ENCODE results near the gene ABLIM2. TPM values are rescaled to one million over a fixed set of nuclear protein-coding genes. Genes with fewer than 3 reads are reported as not detected.

ABLIM2 gene
- total RNA-seq, 1 experiment from 2014 or later: 6.1 TPM

GRCh38 chr4:8071766-8072165 lies 86.8 kb downstream of the ABLIM2 start:
- CTCF ChIA-PET: no interaction called here

GRCh38 chr4:8070736-8071718 lies 87.6 kb downstream of the ABLIM2 start:
- H2AFZ ChIP-seq (ENCODE audit: low read depth, low read length, poor library complexity, severe bottlenecking): no peak overlapping the region
- no peak overlapping the region for H3K4me2 ChIP-seq (ENCODE audit: low read length)
- H3K27ac ChIP-seq (ENCODE audit: low read depth, low read length): no peak overlapping the region
- H3K4me1 ChIP-seq (ENCODE audit: control insufficient read depth in 1 of 2, insufficient read depth in 2 of 2, low read length in 2 of 2): no peaks in the 10 kb centered on the region
- H3K4me3 ChIP-seq (replicated peaks in 1 of 2; ENCODE audit: low read depth in 1 of 2, low read length in 2 of 2): no peak overlapping the region
- H3K79me2 ChIP-seq (ENCODE audit: insufficient read depth, low read length): no peaks in the 10 kb centered on the region
- no peaks in the 10 kb centered on the region for H3K9me3 ChIP-seq (ENCODE audit: control insufficient read depth in 1 of 2, insufficient read depth in 1 of 2, low read depth in 1 of 2, low read length in 2 of 2)
- no peaks in the 10 kb centered on the region for H3K36me3 ChIP-seq (ENCODE audit: control insufficient read depth in 1 of 2, insufficient read depth in 2 of 2, low read length in 2 of 2)
- ChIA-PET CTCF (no interaction called here), RAD21 (ENCODE audit: low non-redundant PET in 1 of 2, low total read pairs in 2 of 2, uncharacterized antibody in 2 of 2, unreplicated experiment in 2 of 2) (no interaction called here), POLR2A (no interaction called here)
- no TSS peak for BruUV-seq (replicated peaks)
- H3K27me3 ChIP-seq (ENCODE audit: insufficient read depth, low read length): no peaks in the 10 kb centered on the region
- no peaks in the 10 kb centered on the region for H3K9me2 ChIP-seq (ENCODE audit: insufficient read depth)
- intact Hi-C loops (cut with micrococcal nuclease): no loop called here
- no peak overlapping the region for H3K9ac ChIP-seq (ENCODE audit: low read length)
- ATAC-seq (no peak), DNase-seq (ENCODE audit: low read depth, low spot score) (no peak)
- TF ChIP-seq EGR1 (IDR thresholded peaks at IDR 0.05; ENCODE audit: low read depth) (no peak), CBX3 (IDR thresholded peaks at IDR 0.05; ENCODE audit: low read depth) (no peak), EZH2 (IDR thresholded peaks at IDR 0.05) (no peak)
- H4K20me1 ChIP-seq (ENCODE audit: insufficient read depth): no peaks in the 10 kb centered on the region

More at GRCh38 chr4:8071766-8072165, 86.8 kb downstream of the ABLIM2 start:
- H3K4me2 ChIP-seq (ENCODE audit: low read length): no peak overlapping the region
- H3K9me3 ChIP-seq (ENCODE audit: control insufficient read depth in 1 of 2, insufficient read depth in 1 of 2, low read depth in 1 of 2, low read length in 2 of 2): no peaks in the 10 kb centered on the region
- H3K27ac ChIP-seq (ENCODE audit: low read depth, low read length): no peak overlapping the region
- H2AFZ ChIP-seq (ENCODE audit: low read depth, low read length, poor library complexity, severe bottlenecking): no peak overlapping the region
- H3K9ac ChIP-seq (ENCODE audit: low read length): no peak overlapping the region
- no peak for ATAC-seq
- BruUV-seq (replicated peaks): no TSS peak
- no peak for DNase-seq (ENCODE audit: low read depth, low spot score)
- H3K36me3 ChIP-seq (ENCODE audit: control insufficient read depth in 1 of 2, insufficient read depth in 2 of 2, low read length in 2 of 2): no peaks in the 10 kb centered on the region
- TF ChIP-seq, protein P1, sequence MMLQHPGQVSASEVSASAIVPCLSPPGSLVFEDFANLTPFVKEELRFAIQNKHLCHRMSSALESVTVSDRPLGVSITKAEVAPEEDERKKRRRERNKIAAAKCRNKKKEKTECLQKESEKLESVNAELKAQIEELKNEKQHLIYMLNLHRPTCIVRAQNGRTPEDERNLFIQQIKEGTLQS (IDR thresholded peaks at IDR 0.05): no peak
- TF ChIP-seq MAX (IDR thresholded peaks at IDR 0.05): no peak
- ChIA-PET POLR2A (no interaction called here), RAD21 (ENCODE audit: low non-redundant PET in 1 of 2, low total read pairs in 2 of 2, uncharacterized antibody in 2 of 2, unreplicated experiment in 2 of 2) (no interaction called here)
- no peaks in the 10 kb centered on the region for H3K9me2 ChIP-seq (ENCODE audit: insufficient read depth)
- no peaks in the 10 kb centered on the region for H4K20me1 ChIP-seq (ENCODE audit: insufficient read depth)
- H3K4me1 ChIP-seq (ENCODE audit: control insufficient read depth in 1 of 2, insufficient read depth in 2 of 2, low read length in 2 of 2): no peaks in the 10 kb centered on the region
- no peaks in the 10 kb centered on the region for H3K79me2 ChIP-seq (ENCODE audit: insufficient read depth, low read length)
- no peaks in the 10 kb centered on the region for H3K27me3 ChIP-seq (ENCODE audit: insufficient read depth, low read length)
- intact Hi-C loops (cut with micrococcal nuclease): no loop called here
- H3K4me3 ChIP-seq (replicated peaks in 1 of 2; ENCODE audit: low read depth in 1 of 2, low read length in 2 of 2): no peak overlapping the region
